HL-60/S4 (cell line): ENCODE measurements around the gene PM20D2.

ENCODE experiments used
- in situ Hi-C: fragments of 300-500 bp; cut with MboI; formaldehyde crosslinking; loops from 2 replicates; pipeline ENCODE4 v1.14.3; 2022; ENCODE audit warnings: low sequenced_read_pairs

The PM20D2 gene

DNA sequence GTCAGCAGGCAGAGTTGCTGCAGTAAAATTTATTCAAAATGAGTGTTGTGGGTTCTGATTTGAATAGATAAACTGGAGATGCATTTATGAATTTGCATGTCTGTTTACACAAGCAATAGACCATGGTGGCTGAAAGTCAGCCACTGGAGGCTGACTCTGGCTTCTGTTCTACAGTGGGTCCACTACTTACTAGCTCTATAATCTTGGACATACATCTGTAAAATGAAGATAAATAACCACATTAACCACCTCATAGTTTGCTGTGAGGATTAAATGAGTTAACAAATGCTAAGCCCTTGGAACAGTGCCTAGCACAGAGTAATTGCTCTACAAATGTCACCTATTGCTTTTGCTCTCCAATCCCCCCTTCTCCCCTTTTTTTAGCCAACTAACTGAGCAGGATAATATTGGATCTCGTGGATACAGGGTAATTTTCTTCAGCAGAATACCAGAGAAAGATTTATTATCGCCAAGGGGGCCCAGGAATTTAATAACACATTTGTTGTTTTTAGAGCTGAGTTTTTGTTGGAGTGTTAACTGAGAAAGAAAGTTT lies 1.4 kb upstream of the PM20D2 start:
- in situ Hi-C loops = no loop called here

DNA sequence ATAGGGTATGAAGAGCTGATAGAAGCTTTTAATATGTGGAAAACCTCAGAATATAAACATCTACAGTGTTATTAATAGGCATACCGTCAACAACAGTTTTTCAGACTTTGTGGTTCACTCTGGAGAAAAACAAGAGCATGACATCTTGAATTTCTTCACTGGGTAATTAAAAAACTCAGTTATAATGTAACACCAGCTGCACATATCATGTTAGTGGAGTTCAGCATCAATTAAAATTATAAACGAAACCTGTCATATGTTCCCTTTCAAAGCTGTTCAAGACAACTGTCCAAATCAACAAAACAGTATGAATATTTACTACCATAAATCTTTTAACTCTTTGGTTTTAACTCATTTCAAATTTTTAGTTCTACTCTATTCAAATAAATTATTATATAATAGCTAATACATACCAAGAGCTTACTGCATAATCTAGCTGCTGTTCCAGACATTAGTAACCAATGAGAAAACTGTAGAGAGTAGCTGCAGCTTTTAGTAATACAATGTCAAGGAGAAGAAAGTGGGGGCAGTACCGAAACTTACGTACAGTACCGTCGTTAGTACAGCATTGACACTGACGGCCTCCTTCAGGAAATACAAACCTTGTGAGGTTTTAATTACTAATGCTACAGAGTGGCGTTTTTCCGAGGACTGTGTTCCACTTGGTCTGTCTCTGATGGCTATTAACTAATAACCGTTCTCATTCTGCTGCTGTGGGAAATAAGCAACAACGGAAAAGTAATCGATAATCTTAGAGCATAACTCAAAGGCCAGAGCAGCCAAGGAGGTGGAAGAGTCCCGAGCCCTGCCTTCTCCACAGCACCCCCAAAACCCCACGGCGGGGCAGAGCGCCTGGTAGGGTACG lies 532 bp upstream of the PM20D2 start:
- in situ Hi-C loops = no loop called here

GRCh38 chr6:89146718-89147700 lies 1.2 kb downstream of the PM20D2 start:
- in situ Hi-C loops = no loop called here

- in situ Hi-C loops = no loop called here
Measured at GRCh38 chr6:89148016-89148750, 2.3 kb downstream of the PM20D2 start.

- in situ Hi-C loops = no loop called here
Measured at GRCh38 chr6:89154131-89154530, 8.3 kb downstream of the PM20D2 start.

- in situ Hi-C loops = no loop called here
Measured at GRCh38 chr6:89160331-89161092, 14.7 kb downstream of the PM20D2 start.

DNA sequence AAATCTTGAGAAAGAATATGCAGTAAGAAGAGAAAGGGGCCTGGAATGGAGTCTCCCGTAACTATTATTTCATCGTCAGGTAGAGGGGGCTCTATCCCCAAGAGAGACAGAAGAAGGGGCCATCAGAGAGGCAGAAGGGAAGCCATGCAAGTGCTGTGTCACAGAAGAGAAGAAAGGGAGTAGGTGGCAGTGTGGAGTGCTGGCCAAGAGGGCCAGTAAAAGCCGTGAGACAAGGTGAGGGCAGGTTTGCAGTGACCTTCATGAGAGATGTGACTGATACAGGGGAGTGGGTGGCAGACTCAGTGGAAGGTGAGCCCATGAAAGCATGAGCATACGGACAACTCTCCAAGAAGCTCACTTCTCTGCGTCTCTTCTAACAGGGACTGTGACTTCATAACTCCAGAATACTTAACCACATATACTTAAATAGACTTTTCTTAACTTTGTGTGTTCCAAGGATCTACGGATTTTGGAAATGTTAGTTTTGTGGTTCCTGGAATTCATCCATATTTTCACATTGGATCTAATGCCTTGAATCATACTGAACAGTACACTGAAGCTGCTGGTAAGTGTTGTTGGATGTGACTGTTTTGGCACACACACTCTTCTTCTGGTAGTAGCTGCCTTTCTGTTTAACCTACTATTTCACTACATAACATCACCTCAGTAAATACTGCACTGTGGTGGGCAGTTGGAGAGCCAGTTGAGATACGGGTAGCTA lies 15.6 kb downstream of the PM20D2 start:
- in situ Hi-C loops = no loop called here

- in situ Hi-C loops = no loop called here
Measured at GRCh38 chr6:89162047-89162371, 16.2 kb downstream of the PM20D2 start.

- in situ Hi-C loops = no loop called here
Measured at GRCh38 chr6:89172131-89172530, 26.3 kb downstream of the PM20D2 start.

DNA sequence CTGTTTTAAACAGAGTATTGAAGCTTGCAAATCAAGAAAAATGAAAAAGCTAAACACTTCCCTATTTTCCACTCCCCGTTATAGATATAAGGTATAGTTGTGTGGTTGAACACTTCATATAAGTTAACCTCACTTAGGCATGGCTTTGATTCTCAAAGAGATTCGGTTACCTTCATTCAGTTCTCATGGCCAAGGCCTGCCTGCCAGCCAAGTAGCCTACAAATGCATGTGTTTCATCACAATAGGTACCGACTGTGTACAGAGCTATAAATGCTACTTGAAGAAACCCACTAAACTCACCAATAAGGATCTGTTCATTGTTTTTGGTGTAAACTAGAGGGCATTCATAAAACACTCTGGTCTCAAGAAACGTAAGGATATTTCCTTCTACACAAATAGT lies 27.8 kb downstream of the PM20D2 start:
- in situ Hi-C loops = no loop called here

DNA sequence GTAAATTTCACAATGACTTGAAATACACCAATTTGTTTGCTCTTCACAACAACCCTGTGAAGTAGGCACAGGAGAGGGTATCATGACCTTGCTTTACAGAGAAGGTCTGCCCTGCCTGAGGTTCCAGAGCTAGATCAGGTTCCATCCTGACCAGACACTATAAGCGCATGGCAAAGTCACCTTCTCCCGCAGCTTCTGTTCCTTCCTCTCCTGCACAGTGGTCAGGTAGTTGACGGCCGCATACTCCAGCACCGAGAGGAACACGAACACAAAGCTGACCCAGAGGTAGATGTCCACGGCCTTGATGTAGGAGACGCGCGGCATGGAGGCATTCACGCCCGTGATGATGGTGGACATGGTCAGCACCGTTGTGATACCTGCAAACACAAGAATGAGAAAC lies 34.3 kb downstream of the PM20D2 start:
- in situ Hi-C loops = no loop called here

DNA sequence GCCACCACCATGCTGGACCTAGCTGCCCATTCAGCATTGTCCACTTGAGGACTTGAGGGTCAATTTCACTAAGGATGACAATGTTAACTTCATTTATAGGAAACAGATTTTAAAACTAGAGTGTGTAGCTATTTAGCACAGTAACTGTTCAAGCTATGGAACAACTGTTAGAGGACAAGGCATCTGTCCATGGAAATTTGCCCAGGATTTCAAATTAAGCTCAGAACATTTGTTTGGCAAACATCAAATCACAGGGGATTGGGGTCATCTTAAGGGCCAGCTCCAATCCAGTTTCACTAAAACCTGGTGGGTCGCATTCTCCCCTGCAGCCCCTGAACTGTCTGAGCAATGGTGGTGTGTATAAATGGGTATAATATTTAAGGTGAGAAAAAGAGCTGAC lies 35.1 kb downstream of the PM20D2 start:
- in situ Hi-C loops = no loop called here

DNA sequence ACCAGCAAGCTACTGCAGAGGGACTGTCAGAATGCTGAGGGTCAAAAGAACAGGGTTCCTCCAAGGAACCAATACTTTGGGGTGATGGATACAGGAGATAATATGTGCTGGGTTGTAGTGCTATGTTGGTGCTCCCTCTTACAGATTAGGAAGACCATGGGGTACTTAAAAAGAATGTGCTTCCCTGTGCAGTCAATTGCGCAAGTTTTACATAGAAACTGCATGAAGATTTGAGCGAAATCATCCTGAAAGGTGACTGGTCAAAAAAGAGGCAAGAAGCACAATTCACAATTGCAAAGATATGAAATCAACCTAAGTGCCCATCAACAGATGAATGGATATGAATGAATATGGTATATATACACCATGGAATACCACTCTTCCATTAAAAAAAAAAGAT lies 37.4 kb downstream of the PM20D2 start:
- in situ Hi-C loops = no loop called here

DNA sequence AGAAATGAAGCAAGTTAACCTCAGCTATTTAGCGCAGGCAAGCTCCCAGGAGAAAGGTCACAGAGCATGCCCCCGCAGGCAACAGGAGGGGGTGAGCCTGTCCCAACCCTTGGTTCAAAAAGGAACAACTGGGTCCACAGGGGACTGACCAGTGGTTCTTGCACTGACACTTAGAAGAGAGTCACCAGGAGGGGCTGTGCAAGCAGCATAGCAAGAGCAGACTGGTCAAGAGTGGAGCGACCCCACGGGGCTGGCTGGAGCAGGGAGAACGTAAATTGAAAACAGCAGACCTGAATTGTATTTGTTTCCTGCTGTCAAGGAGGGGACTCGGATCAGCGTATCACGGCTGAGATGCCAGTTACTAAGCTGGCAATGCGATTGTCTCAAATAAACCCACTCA lies 38.5 kb downstream of the PM20D2 start:
- in situ Hi-C loops = no loop called here

DNA sequence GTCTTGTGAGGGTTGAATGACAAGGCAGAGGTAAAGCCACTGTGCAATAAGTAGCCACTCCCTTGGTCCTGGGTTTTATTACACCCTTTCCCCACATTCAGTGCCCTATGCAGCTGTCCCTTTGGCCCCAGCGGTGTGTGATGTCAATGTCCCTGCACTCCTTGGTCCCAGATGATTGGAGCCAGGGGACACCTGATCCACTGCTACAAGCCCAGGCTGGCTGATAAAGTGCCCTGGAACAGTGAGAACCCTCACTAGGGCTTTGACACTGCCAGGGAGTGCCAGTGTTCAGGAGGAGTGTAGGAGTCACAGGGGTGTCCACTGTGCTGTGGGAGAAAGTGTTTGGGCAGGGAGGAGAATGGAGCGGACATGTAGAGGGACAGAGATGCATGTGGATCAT lies 40.9 kb downstream of the PM20D2 start:
- in situ Hi-C loops = no loop called here

- in situ Hi-C loops = no loop called here
Measured at GRCh38 chr6:89187504-89187903, 41.6 kb downstream of the PM20D2 start.

DNA sequence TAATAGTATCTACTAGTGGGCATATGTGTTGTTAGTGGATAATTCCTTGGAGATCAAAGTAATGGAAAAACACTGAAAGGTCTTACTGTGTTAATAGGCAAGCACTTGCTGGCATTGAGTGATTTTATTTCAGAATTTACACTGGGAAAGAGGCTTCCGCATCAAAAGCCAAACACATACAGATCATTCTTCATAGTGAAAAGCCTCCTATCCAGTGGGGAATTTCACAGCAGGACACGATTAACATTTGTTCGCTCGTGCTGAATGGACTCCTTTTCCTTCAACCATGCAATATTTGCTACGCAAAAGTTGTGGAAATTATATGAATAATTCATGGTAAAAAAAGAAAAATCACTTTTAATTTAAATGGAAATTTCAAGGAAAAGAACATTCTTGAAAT lies 44.9 kb downstream of the PM20D2 start:
- in situ Hi-C loops = no loop called here

GRCh38 chr6:89194559-89194958 lies 48.7 kb downstream of the PM20D2 start:
- in situ Hi-C loops = no loop called here

GRCh38 chr6:89197141-89197540 lies 51.3 kb downstream of the PM20D2 start:
- in situ Hi-C loops = no loop called here

GRCh38 chr6:89198235-89198634 lies 52.4 kb downstream of the PM20D2 start:
- in situ Hi-C loops = no loop called here
